NCI-H526 (cell line): ENCODE data around the gene PAIP2.
"Not testable (repeated sequence)": the region's sequence is repeated elsewhere in the genome, so short reads cannot be mapped to it uniquely, and the experiment has no call there.

ENCODE experiments used
- DNase-seq, 2 experiments: peaks; one replicate each; lab custom pipeline; 2025; lab: John Stamatoyannopoulos, UW

The PAIP2 gene

DNA sequence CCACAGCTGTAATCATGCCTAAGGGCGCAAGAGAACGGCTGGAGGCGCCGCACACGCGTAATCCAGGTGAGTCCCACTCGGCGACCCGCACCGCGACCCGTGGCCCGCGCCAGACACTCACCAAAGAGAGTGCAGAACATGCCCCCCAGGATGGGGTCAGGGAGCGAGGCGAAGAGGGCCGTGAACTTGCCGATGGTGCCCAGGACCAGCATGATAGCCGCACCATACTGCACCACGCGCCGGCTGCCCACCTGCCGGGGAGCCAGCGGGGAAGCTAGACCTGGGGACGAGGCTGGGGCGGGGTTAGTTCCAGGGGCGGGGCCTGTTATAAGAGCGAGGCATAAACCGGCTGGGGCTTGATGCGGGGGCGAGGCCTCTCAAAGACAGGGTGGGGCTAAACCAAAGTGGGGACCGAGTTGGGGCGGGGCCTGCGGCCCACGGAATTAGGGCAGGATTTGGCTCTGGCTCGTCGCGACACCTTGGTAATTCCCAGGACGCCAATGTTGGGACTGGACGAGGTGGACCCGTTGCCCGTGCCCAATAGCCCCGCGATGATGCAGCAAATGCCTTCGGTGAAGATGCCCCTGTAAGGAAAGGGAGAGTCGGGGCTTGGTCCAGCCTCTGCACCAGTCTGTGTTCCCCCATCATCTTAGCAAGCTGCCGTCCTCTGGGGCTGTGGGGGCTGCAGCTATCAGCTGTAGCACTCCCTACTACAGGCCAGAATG lies 36.6 kb downstream of the PAIP2 start:
- no peak for DNase-seq

DNA sequence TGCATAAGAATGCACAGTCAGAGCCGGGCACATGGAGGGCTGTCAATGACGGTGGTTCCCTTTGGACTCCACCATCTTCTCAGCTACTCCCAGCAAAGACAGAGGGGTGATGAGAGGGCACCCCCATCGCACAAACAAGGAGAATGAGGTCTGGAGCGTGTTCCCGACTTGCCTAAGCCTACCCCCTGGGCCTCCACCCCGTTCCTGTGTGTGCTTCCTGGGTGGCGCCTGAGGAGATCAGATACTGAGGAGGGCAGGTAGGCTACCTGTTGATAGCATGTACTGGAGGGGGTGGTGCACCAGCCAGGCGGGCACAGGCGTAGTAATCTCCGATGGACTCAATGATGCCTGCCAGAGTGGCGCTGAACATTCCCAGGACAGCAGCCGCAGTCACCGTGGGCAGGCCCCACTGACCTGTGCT lies 37.3 kb downstream of the PAIP2 start:
- no peak for DNase-seq

DNA sequence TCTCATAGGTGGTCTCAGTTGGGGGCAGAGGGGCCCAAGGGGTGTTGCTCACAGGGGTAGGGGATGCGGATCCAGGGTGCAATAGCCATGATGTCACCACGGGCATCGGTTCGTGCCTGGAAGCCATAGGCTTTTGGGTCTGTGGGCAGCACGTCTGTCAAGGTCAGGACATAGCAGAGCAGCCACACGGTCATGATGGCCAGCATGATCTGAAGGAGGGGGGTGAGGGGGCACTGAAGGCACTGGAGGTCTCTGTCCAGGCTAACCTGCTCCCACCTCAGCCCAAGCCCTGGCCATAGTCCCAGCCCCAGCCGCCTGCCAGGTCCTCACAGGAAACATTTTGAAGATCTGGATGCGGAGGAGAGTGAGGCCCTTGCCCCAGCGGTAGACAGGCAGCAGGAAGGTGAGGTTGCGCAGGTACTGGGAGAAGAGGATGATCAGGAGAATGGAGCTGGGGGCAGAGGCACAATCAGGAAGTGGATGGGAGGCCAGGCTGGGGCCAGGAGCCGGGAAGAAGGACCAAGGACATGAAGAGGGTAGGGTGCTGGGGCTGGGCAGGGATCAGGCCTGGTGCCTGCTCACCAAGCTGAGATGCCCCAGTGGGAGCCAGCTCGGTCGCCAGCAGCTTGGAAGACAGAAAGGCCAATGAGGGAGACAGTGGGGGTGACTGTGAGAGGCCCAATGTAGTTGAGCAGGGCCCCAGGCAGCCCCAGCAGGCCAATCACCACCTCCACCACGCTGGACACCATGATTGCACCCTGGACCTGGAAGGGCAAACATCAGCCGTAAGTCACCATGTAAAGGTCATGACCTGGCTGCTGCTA lies 38.2 kb downstream of the PAIP2 start:
- no peak for DNase-seq

DNA sequence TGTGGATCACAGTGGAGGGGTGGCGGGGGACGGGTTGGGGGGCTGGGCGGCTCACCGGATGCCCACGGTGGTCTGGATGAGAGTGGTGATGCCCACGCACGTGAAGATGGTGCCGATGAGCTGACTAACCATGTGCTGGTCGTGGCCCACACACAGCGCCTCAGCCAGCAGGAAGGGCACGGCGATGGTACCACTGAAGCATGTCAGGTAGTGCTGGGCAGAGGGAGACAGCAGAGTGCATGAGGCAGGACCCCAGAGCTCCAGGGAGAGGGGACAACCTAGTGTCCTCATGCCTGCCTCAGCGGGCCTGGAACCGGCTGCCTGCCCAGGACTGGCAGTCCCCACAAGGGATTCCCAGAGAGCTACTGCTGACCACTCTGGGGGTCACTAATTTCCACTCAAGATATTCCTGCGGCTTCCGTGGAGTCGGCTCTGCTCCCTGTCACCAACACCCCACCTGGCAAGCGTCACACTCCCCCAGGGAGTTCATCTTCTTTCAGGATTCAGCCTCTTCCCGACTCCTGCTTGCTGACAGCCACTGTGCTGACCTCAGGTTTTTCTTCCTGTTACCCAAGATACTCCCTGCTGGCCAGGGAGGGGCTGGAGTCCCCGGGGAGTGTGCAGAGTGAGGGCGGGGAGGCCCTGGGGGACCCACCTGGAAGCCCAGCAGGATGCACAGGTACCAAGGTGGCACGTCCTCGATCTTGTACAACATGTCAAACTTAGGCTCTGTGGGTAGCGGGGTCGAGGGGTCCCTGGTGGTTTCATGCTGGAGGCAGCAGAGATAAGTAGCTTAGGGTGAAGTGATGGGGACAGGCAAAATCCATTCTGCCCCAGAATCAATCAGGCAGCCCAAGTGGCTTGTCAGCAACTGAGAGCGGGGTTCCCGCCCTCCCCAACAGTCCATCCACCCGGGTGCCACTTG lies 40.4 kb downstream of the PAIP2 start:
- no peak for DNase-seq

DNA sequence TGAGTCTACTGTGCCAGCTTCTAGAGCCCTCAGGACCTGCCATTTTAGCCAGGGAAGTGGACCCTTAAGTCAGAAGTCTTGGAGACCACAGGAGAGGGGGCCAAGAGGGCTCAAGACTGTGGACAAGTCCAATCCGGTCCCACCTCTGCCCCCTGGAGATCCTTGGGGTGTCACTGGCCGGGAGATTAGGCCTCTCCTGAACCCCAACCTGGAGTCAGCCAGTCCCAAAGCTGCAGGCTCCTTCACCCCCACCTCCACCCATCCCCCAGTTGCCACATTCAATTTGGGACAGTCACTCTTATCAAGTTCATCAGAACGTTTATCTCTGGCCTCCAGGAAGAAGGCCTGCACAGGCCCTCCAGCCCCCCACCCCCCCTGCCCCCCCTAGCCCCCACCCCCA lies 41.2 kb downstream of the PAIP2 start:
- no peak for DNase-seq

DNA sequence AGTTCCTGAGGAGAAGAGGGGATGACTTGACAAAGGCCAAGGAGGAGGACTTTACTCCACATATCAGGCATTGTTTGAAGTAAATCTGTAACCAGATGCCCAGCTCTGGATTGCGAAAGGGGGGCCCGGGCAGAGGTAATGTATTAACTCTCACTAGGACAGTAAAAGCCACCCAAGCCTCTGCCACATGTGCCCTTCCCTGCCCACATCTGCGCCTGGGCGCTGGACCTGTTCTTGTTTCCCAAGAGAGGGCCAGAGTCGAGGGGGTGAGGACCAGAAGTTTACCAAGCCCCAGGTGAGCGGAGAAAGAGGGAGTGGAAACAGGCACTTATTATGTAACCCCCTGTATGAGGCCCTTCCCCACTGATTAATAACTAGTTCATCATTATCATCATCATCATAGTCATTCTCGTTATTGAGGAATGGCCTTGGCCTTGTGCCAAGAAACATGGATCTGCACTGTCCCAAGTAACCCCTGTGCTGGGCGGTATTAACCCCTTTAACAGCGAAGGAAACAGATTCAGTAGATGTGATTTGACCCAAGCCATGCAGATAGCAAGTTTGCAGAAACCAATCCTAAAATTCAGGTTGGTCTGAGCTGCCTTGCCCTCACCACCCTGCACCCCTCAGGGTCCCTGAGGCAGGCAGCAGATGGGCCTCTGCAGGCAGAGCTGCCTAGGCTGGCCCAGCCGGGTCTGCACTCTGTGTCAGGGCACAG lies 41.8 kb downstream of the PAIP2 start, which contains the start of gene SLC23A1:
SLC23A1 (minus strand) TSS at position 23 of the 718 bp plus-strand sequence. CDS start 44 bp downstream, outside the sequence.
- DNase-seq, result no peak

DNA sequence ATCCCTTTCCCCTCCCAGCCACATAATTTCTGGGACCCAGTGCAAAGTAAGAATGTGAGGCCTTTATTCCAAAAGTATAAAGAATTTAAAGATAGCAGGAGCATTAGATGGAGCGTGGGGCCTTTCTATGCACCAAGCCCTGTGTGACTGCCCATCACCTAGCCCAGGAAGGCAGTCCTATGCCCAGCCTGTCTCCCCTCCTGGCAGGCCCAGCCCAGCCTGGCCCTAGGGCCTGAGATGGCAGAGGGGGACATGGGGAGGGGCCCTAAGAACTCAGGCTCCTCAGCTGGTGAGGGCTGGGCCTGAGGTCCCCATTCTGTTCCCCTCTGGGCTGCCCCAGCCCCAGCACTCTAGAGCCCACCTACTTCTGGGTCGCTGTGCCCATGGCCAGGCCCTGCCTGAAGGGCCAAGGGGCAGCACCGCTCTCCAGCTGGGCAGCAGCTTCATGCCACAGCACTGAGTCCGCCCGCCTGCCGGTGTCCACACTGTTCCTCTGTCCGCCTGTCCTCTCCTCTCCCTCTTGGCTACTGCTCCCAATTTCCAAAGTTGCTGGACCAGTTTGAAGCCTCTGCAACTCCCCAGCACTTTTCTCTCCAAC lies 42.4 kb downstream of the PAIP2 start:
- DNase-seq, result no peak

DNA sequence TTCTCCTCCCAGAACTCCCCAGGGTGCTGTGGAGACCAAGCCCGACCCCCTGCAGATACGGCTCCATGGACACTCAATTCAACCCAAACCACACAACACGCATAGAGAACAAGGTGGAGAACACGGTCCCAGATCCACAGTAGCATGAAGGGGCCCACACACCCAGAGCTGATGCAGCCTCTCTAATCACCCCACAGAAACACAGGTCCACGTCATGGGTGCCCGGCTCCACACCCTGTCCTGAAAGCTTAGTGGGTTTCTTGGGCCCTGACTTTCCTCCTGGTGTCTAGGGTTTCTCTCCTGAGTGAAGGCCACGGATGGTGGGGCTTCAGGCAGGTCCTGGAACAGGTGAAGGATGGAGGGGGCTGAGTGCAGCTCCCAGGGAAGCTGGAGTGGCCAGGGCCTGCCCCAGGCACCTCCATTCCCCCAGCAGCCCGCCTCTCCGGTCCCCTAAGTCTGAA lies 43.0 kb downstream of the PAIP2 start:
- DNase-seq, result no peak

DNA sequence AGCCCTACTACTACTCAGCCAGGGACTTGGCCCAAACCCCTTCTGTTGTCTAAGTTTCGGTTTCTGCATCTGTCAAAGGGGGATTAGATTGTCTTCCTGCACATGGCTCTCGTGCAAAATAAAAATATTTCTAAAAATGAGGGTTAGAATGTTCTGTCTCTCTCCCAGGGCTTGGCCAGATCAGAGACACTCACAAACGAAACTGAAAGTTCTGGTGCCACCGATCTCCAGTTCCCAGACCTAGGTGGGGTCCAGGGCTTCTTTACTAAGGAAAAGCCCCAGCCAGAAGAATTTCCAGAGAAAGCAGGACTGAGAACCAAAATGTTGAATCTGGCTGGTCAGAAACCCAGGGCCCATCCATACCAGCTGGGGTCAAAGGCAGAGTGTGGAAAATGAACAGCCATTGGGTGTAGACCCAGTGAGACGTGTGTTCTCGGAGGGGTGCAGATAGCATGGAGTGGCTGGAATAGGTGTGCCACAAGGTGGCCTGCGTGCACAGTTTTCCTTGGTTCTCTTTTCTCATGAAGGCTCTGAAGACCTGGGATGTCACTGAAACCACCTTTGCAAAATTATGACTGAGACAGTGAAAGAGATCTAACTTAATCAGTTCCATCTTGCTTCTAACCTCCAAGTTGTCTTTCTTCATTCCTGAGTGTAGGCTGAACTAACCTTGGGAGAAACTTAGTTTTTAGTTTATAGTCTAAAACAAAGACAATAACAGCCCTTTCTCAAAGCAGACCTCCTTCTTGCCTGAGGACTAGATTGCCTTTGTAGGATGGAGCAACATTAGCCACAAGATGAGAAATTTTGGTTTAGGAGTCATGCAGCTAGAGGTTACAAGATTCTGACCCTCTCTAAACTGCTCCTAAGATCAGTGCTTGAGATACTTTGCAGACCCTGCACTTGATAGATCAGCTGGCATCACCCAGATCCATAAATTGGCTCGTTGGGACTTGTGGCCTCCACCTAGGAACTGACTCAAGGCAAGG lies 43.7 kb downstream of the PAIP2 start:
- peak in 1 of 2 experiments; percentile 75 for DNase-seq

DNA sequence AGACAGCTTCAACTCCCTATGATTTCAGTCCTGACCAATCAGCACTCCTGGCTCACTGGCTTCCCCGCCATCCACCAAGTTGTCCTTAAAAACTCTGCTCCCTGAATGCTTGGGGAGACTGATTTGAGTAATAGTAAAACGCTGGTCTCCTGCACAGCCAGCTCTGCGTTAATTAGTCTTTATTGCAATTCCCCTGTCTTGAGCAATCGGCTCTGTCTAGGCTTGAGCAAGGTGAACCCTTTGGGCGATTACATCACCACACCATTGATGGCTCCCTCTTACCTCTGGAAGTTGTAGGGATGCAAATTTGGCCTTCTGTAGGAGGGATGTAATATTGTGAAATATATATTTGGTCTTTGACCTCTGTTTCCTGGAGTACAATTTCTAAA lies 44.4 kb downstream of the PAIP2 start:
- DNase-seq, result no peak

DNA sequence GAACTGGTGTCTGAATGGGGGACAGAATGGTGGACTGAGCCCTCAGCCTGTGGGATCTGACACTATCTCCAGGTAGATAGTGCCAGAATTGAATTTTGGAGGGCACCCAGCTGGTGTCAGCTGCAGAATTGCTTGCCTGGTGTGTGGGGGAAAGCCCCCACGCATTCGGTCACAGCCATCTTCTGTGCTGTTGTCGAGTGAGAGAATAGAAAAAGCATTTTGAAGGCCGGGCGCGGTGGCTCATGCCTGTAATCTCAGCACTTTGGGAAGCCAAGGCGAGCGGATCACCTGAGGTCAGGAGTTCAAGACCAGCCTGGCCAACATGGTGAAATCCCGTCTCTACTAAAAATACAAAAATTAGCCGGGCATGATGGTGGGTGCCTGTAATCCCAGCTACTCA lies 45.3 kb downstream of the PAIP2 start:
- DNase-seq, result not testable (repeated sequence)

DNA sequence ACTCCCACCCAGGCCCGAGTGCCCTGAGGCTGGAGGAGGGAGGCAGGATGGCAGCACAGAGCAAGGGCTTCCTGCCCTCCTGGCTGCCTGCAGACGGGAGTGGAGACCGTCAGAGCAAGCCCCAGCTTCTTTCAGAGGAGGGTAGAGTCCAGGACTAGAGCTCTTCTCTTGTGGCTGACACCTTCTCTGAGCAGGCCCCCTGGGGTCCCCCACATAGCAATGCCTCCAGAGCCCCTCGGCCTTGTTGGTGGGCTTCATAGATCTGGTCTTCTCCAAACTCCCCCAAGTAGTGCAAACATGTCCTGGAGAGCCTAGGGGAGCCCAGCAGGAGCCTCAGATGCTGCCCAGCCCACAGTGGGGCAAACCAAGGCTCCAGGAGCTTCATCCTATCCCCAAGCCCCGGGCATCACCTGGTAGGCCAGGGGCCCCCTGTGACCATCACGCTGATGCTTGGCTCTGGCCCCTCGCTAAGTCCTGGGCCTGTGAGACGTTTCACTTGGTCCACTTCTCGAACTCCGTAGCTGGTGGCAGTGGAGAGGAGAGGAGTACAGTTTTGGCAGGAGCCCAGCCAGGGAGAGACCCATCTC lies 46.0 kb downstream of the PAIP2 start:
- DNase-seq, result no peak

DNA sequence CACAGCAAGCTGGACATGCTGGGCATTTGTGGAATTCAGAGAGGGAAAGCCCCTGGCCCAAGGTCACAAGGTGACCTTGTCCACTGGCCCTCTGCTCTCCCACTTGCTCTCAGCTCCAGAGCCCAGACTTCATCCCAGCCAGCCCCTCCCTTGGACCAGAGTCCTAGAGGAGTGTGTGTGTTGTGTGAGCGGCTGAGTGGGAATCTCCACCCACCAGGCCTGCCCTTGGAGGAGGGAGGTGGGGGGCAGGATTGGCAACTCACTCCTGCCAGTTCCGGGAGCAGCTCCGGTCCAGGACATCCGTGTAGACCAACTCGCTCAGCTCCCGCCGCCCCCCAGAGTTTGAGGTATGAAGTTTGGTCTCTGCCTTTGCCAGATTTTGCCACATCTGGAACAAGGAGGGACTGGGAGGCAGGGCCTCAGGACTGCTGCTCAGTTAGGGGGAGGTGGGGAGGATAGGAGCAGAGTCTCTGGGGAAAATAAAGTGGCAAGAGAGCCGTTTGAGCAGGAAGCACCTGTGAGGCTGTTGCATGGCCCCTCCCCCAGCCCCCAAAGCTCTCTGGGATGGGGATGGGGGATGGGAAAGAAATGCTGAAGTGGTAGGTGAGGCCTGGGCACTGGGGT lies 46.7 kb downstream of the PAIP2 start:
- DNase-seq, result peak; percentile 80 to 94

DNA sequence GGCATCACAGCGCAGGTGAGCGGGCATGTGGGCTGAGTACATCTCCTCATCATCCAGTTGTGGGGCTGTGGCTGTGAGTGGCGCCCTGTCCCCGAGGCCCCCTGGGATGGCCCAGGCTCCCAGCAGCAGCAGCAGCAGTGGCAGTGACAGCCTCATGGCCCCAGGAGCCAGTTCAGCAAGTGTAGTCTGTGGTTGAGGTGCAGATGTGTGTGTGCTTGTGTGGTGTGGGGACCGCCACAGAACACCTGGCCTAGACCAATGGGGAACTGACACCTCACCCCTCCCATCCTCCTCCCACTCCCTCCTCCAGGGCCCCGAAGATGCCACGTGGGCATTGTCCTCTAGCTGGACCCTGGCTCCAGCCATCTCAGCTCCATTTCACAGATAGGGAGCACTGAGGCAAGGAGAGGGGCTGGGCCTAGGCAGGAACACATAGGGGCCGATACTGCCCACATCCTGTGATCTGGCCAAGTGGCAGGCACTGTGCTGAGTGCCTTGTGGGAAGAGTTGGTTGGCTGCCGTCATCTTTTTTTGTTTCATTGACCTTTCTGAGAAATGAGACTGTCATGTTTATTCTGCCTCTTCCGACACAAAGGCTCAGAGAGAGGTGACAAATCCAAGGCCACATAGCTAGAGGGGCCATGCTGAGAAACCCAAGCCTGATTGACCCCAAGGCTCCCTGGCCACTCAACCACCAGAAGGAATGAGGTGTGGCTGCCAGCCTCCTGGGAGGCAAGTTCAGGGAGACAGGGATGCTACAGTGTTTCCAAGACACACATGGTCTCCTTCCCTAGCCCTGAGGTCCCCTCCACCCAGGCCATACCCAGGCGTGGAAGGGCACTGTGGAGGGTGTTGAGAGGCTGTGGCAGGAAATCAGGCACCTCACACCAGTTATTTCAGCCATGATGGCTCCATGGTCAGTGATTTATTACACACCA lies 48.3 kb downstream of the PAIP2 start, which contains the start of gene MZB1:
MZB1 (minus strand) TSS at position 213 of the 938 bp plus-strand sequence; CDS start at position 156, 57 bp downstream.
- DNase-seq, result no peak

DNA sequence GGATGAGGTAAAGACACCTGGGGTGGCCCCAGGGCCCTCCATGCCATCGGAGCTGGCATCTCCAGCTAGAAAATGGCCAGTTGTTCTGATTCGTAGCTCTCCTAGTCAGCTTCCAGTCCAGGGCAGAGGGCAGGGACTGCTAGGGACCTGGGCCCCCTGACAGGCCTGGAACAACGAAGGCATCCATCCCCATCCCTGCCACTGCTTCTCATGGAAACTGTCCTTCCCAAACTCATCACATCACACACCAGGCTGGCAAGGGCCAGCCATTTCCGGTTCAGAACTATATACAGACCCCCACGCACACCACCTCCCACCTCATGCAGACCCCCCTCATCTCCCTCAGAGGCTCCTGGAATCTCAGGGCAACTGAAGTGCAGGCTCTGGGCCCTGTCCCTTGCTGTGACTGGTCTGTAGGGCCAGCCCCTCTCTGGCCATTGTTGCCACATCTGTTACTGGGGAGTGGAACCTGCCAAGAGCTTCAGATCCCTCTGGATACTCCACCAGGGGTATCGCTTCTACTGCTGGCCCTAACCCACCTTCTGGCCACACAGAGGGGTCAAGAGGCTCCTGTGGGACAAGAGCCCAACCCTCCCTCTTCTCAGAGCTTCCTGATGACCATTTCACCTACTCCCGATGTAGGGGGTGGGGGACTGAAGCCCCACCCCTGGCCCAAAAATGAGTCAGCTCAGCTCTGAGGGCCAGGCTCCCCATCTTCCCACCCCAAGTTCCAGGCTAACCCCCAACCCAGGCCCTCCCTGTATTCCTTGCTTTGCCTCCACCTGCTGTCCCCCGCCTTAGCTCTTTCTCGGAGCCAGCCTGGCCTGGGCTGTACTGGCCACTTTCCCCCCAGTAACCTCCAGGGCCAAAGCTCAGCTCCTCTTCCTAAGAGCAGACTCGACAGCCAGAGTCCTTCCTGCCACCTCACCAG lies 49.2 kb downstream of the PAIP2 start:
- no peak for DNase-seq

DNA sequence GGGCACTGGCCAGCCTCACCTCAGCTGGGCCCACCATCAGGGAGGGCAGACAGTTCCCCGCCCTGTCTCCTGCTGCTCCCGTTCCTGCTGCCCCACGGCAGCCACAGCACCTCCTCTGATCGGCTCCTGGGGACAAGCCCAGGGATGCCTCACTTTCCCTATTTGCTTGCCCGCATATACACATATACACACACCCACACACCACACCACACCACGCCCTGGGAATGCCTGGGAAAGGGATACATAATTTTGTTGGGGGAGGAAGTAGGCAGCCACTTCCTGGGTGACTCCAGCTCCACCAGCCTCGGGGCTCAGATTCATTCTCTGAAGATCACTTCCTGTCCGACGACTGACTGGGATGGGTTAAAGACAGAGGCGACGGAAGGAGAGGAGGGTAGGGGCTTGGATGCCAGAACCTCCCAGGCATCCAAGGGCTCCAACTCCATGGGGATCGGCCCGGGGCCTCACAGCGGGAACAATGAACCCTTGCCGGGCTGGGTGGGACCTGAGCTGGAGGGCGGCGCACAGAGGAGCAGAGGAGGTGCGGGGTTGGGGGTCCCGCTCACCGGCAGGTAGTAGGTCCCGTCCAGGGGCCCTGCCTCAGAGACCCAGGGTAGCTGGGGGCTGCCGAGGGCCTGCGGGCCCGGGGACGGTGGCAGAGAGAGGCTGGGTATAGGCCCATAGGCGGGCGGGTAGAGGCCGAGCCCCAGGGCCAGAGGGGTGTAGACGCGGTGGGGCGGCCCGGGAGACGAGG lies 50.1 kb downstream of the PAIP2 start:
- DNase-seq, result peak in 1 of 2 experiments; percentile 57
